Measurements from ENCODE around the gene STK10. TPM values are rescaled to one million over a fixed set of nuclear protein-coding genes. Genes with fewer than 3 reads are reported as not detected.
"Not testable (repeated sequence)": the region's sequence is repeated elsewhere in the genome, so short reads cannot be mapped to it uniquely, and the experiment has no call there.

Gene STK10
- total and polyA plus RNA-seq, 2 of the 8 experiments (the other 6 are each of a cell fraction or from before 2014, with no cell fraction given), result 10.5 to 21.4 TPM

DNA sequence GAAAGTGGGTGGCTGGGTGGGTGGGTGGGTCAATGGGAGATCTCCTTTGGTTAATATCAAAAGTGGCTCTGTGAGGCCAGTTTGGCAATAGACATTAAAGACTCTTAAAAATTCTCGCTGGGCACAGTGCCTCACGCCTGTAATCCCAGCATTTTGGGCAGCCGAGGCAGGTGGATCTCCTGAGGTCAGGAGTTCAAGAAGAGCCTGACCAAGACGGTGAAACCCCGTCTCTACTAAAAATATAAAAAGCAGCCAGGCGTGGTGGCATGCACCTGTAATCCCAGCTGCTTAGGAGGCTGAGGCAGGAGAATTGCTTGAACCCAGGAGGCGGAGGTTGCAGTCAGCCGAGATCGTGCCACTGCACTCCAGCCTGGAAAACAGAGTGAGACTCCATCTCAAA lies 32.9 kb downstream of the STK10 start:
- H3K36me3 ChIP-seq (ENCODE audit: control insufficient read depth in 2 of 4, insufficient read depth in 4 of 4, low read length in 3 of 4); H4K8ac ChIP-seq (ENCODE audit: extremely low read depth, insufficient read depth, low read length); H2AK5ac ChIP-seq (ENCODE audit: low read depth, low read length); H3K27ac ChIP-seq (ENCODE audit: low read depth, low read length); H3K14ac ChIP-seq (ENCODE audit: insufficient read length); H3K4ac ChIP-seq (replicated peaks; ENCODE audit: insufficient read length, low read depth, low read length); FAIRE-seq; H3K56ac ChIP-seq (replicated peaks; ENCODE audit: insufficient read length, low read depth, low read length); H2BK15ac ChIP-seq (ENCODE audit: low read length); H3K18ac ChIP-seq (ENCODE audit: extremely low read depth, low read length); H2BK12ac ChIP-seq (ENCODE audit: low read depth, low read length); H2BK5ac ChIP-seq (ENCODE audit: low read depth, low read length); H3K9me3 ChIP-seq (ENCODE audit: insufficient read depth in 2 of 2, low read depth in 1 of 2, low read length in 1 of 2); H2BK120ac ChIP-seq (replicated peaks; ENCODE audit: low read depth, low read length); H3K23me2 ChIP-seq (ENCODE audit: low read depth, low read length); H4K20me1 ChIP-seq (replicated peaks in 1 of 2; ENCODE audit: control insufficient read depth in 1 of 2, insufficient read depth in 2 of 2, low read length in 2 of 2); H3K27me3 ChIP-seq (replicated peaks in 1 of 4; ENCODE audit: control insufficient read depth in 3 of 4, extremely low read depth in 1 of 4, insufficient read depth in 3 of 4, low read length in 3 of 4); H4K5ac ChIP-seq (ENCODE audit: insufficient read length, low read depth, low read length); H3K79me2 ChIP-seq (ENCODE audit: control insufficient read depth in 1 of 2, insufficient read depth in 2 of 2, low read length in 2 of 2); POLR2A ChIA-PET (ENCODE audit: partially characterized antibody); H3K4me3 ChIP-seq (ENCODE audit: extremely low read depth in 1 of 4, insufficient read depth in 2 of 4, low read depth in 3 of 4, low read length in 4 of 4); H3K9ac ChIP-seq (replicated peaks in 1 of 4; ENCODE audit: extremely low read depth in 1 of 4, low read depth in 3 of 4, low read length in 3 of 4); H3K4me2 ChIP-seq (ENCODE audit: insufficient read depth in 1 of 2, low read depth in 2 of 2, low read length in 2 of 2); H3K4me1 ChIP-seq (replicated peaks in 1 of 4; ENCODE audit: control insufficient read depth in 3 of 4, insufficient read depth in 4 of 4, low read length in 3 of 4); H3K79me1 ChIP-seq (ENCODE audit: low read depth, low read length); DNase-seq (ENCODE audit: low read depth in 1 of 2, low spot score in 2 of 2); H3K23ac ChIP-seq (ENCODE audit: insufficient read length); H4K91ac ChIP-seq (replicated peaks; ENCODE audit: insufficient read length, low read length); H2BK20ac ChIP-seq (ENCODE audit: low read length); H2AFZ ChIP-seq (ENCODE audit: low read length): not testable (repeated sequence)
- CTCF ChIA-PET (ENCODE audit: partially characterized antibody), result interaction anchor here (0.6 to 1.4 kb wide), 3 partner anchors 18 to 97 kb away, joined by 3 read pairs; no protein-coding TSS in a partner anchor
- 92% methylated on average over 6 of the region's 9 CpGs; no CpG with 5 or more reads in 1 of the 2 experiments for WGBS, 2 experiments (ENCODE audit: extremely low coverage in 1 of 2, insufficient coverage in 1 of 2, insufficient read length in 1 of 2, insufficient replicate concordance in 2 of 2, low coverage in 1 of 2, low lambda C conversion rate in 2 of 2, missing lambda C conversion rate in 1 of 2)

All from H1 (cell line).